Measurements from ENCODE around the gene USP11.
A peak's percentile ranks its signal among the peaks of the same experiment; 100 is the strongest.

USP11 gene

GRCh38 chrX:47224266-47224895 lies 8.4 kb upstream of the USP11 start:
- no peak for DNase-seq (ENCODE audit: low read depth in 2 of 2)

DNA sequence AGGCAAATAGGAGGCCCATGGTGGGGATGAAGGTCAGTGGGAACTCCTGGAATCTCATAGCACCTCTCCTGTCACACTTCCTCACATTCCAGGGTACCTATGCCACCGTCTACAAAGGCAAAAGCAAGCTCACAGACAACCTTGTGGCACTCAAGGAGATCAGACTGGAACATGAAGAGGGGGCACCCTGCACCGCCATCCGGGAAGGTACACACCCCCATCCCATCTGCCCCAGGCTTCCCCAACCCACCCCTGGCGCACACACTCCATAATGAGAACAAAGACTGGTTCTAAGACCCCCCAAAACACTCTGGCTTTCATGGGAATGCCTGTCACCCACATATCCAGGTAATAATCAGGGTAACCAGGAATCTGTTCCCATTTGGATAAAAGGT lies 7.9 kb upstream of the USP11 start:
- DNase-seq (ENCODE audit: low read depth in 2 of 2) = no peak

GRCh38 chrX:47226071-47226470 lies 6.7 kb upstream of the USP11 start:
- no peak for DNase-seq (ENCODE audit: low read depth in 2 of 2)

DNA sequence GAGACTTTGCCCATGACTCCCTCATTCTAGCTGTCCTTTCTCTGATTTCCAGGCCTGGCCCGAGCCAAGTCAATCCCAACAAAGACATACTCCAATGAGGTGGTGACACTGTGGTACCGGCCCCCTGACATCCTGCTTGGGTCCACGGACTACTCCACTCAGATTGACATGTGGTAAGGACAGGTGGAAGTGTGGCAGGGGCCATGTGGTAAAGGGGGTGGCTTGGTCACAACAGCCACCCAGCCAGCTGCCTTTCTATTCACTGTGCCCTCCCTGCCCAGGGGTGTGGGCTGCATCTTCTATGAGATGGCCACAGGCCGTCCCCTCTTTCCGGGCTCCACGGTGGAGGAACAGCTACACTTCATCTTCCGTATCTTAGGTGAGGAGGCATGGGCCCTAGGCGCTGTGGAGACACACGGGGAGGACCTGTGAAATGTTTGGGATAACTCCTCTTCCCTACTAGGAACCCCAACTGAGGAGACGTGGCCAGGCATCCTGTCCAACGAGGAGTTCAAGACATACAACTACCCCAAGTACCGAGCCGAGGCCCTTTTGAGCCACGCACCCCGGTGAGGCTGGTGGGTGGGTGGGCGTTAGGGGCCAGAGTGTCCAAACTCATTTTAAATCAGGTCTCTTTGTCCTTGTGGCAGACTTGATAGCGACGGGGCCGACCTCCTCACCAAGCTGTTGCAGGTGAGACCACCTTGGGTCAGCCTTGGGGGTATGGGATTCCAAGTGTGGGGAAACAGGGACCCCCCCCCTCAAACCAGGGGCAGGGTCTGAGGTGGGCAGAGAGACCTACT lies 6.1 kb upstream of the USP11 start:
- DNase-seq (ENCODE audit: low read depth in 2 of 2) = no peak

DNA sequence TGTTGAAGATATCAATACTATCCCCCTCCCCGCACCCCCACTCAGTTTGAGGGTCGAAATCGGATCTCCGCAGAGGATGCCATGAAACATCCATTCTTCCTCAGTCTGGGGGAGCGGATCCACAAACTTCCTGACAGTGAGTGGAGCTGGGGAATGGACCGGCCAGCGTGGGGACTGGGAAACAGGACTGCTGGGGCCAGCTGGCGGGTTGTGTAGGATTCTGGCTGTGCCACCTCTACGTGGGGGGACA lies 5.5 kb upstream of the USP11 start:
- DNase-seq (ENCODE audit: low read depth in 2 of 2) = no peak

- no peak for DNase-seq (ENCODE audit: low read depth in 2 of 2)
These were observed 4.1 kb upstream of the USP11 start for GRCh38 chrX:47228550-47229270.

- no peak for DNase-seq (ENCODE audit: low read depth in 2 of 2)
These were observed 3.4 kb upstream of the USP11 start for GRCh38 chrX:47229427-47229826.

DNA sequence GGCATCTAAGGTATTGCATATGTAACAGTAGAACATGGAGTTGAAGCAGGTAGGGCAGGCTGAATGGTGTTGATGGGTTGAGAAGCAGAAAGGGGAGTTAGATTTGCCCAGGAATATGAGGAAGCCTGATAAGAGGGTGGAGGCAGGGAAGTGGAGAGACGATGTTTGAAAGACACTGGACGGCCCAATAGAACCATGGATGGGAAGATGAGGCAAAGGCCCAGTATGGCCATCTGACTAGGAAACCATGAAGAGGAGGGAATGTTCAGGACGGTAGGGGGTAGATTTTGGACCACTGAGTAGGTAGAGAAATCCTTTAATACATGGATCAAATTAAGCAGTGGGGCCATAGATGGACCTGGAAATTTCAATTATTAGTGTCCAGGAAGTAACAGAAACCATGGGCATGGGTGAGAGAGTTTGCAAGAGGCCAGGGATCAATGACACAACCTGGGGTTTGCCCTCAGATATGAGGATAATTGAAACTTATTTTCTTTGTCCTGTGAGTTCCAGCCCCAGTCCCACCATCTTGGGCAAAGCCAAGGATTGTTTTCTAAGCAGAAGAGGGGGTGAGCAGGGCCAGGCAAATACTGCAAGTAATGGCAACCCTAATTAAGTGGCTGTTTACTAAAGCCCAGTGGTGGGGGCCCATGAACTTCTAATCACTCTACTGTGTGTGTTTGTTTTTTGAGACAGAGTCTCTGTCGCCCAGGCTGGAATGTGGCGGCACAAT lies 2.5 kb upstream of the USP11 start:
- DNase-seq (ENCODE audit: low read depth in 2 of 2) = no peak

DNA sequence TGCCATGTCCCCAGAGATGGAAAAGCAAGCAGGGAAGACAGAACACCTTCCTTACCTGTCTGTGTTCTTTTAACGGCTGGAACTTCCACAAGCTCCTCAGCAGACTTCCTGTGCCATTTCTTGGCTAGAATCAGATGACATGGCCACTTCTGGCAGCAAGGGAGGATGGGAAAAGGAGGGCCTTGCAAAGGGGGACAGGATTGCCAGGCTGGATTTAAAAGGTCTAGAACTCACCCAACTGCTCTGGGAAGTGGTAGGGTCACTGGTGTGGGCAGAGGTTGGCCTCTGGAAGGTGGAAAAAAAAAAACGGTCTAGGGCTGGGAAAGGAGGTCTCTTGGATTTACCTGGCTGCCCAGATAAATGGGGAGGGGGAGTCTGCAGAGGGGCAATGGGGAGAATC lies 1.6 kb upstream of the USP11 start:
- no peak for DNase-seq (ENCODE audit: low read depth in 2 of 2)

DNA sequence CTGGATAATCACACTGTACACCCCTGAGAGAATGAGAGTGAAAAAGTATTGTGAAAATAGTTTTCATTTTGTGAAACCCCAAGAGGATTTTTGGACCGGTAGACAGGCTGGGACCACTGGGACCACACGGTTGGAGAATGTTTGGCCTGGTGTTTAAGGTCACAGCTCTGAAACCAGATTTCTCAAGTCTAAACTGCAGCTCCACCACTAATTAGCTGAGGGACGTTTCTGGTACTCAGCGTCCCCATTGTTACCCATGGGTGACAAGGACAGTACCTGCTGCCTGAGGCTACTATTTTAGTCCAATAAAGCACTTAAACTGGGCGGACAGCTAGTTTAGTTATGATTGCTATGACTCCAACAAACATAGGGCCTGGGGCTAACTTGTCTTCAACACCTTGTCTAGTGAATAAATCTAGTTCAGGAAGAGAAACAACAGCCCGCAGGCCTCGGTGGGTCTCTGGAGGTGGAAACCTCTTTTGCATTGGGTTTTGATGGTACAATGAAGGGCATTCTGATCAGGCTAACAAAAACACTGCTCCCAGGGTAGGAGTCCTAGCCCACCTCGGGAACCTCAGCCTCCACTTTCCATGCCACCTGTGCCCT lies 509 bp upstream of the USP11 start:
- no peak for DNase-seq (ENCODE audit: low read depth in 2 of 2)

GRCh38 chrX:47233333-47234113 lies 714 bp downstream of the USP11 start:
- peak; percentile 83 to 85 for DNase-seq (ENCODE audit: low read depth in 2 of 2)

GRCh38 chrX:47234583-47234982 lies 1.8 kb downstream of the USP11 start:
- no peak for DNase-seq (ENCODE audit: low read depth in 2 of 2)

DNA sequence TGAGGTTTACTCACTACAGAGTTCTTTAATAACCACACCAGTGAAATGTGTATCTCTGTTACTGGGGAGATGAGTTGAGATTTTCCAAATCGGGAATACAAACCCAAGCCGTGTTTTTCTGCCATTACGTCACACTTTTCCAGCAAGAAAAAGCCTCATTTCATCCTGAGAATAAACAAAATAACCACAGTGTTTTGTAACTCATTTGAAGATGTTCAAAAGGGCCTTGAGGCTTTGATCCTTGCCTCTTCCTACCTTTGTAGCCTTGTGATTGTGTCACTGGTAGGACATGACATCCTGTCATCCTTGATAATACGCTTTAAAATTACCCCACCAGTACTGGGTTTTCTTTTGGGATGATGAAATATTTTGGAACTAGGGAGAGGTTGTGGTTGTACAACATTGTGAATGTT lies 2.9 kb downstream of the USP11 start:
- DNase-seq (ENCODE audit: low read depth in 2 of 2) = no peak

DNA sequence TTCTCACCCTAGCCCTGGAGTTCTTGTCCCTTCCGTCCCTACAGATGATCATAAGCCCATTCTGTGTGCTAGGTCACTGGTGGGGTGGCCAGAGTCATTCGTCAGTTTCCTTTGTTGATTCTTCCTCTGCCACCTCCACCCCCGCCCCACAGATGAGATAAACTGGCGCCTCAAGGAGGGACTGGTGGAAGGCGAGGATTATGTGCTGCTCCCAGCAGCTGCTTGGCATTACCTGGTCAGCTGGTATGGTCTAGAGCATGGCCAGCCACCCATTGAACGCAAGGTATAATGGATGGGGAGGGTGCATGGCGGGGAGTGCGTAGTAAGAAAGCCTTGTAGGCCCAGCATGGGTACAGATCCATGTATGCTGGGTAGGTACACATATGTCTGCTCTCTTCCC lies 6.4 kb downstream of the USP11 start:
- no peak for DNase-seq (ENCODE audit: low read depth in 2 of 2)

DNA sequence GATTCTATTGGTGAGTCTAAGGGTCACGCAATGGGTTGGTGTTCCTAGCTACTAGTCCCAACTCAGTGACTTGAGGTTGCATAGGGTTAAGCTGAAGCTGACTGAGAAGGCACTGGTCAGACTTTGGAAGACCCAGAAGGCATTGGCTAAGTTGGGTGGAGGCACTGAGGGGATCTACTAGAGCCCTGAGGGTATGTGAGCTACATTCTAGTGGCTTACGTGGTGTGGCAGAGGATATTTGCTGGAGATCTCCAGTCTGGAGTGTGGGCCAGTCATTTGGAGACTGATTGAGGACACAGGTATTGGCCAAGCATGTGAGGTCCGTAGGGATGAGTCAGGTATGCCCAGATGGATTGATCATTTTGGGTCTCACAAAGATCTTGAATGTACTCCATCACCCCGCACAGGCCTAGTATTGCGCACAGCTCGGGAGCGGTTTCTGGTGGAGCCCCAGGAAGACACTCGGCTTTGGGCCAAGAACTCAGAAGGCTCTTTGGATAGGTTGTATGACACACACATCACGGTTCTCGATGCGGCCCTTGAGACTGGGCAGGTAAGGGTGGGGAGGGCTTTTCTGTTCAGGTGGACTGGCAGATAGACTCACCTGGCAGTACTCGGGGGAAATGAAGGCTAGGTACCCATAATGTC lies 7.2 kb downstream of the USP11 start:
- no peak for DNase-seq (ENCODE audit: low read depth in 2 of 2)

GRCh38 chrX:47240619-47241018 lies 7.8 kb downstream of the USP11 start:
- no peak for DNase-seq (ENCODE audit: low read depth in 2 of 2)

DNA sequence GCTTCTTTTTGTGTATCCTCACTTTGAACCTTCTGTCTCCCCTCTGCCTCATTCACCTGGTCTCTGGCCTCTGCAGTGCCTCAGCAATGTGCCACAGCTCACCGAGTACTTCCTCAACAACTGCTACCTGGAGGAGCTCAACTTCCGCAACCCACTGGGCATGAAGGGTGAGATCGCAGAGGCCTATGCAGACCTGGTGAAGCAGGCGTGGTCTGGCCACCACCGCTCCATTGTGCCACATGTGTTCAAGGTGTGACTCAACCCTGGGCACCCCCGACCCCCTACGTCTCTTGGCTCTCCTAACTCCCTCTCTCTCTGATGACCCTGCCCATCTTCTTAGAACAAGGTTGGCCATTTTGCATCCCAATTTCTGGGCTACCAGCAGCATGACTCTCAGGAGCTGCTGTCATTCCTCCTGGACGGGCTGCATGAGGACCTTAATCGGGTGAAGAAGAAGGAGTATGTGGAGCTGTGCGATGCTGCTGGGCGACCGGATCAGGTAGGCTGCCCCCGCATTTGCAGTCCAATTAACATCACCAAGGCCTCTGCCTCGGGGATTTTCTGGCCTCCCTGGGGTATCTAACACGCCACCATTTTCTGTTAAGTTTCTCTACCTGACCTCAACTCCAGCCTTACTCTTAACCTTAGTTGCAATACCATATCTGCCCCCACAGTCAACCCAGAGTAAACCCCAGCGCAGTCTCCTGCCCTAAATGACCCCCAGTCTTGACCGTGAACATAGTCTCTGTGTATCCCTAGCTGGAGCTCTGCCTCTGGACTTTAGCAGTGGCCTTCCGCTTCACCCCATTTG lies 8.6 kb downstream of the USP11 start:
- DNase-seq (ENCODE audit: low read depth in 2 of 2) = no peak

GRCh38 chrX:47242321-47242720 lies 9.5 kb downstream of the USP11 start:
- DNase-seq (ENCODE audit: low read depth in 2 of 2) = no peak

DNA sequence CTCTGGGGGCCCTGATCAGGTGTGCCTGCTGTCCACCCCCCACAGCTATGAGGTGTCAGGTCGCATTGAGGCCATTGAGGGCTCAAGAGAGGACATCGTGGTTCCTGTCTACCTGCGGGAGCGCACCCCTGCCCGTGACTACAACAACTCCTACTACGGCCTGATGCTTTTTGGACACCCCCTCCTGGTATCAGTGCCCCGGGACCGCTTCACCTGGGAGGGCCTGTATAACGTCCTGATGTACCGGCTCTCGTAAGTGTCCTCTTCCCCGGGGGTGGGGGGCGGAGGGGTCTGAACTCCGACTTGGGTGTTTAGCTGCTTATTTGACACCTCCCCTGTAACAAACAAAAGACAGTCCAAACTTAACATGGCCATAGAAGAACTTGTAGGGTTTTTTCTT lies 10.5 kb downstream of the USP11 start:
- DNase-seq (ENCODE audit: low read depth in 2 of 2) = no peak

- DNase-seq (ENCODE audit: low read depth in 2 of 2) = no peak
These were observed 11.9 kb downstream of the USP11 start for GRCh38 chrX:47244676-47245075.

All from fibroblast of skin of left biceps (primary cell).